GM12891 (cell line): ENCODE results near the gene NEURL1B.

Experiments
- POLR2A ChIP-seq: IDR thresholded peaks from 2 replicates; pipeline ENCODE4 v1.6.1; 2011; ENCODE audit warnings: low read depth, low read length, control low read depth
- POLR2AphosphoS5 ChIP-seq: IDR thresholded peaks from 2 replicates; pipeline ENCODE4 v1.6.1; 2011; ENCODE audit warnings: low read depth, low read length, control low read depth
- TAF1 ChIP-seq: IDR thresholded peaks from 2 replicates; pipeline ENCODE4 v1.6.1; 2011; ENCODE audit warnings: low read depth, low read length, control low read depth

DNA sequence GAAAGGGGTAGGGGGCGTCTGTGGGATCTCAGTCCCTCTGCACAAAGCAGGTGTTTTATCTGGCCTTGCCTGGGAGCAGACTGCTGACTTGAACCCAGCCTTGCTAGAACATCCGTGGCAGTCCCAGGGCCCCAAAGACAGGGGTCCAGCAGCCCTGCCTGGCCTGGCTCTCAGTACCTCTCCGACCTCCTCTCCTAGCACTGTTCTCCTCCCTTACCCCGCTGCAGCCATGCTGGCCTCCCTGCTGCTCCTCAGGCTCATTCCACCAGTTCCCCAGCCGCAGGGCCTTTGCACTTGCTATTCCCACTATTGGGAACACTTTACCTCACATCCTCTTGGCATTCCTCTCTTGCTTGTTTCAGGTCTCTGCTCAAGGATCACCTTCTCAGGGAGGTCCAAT lies 84.7 kb downstream of the NEURL1B start:
- no peak for TF ChIP-seq POLR2A
- no peak for TF ChIP-seq POLR2AphosphoS5
- TF ChIP-seq TAF1, result no peak
